Gastrocnemius medialis (tissue), 4 donors: ENCODE measurements around the gene ADAMTS20. TPM values are rescaled to one million over a fixed set of nuclear protein-coding genes. Genes with fewer than 3 reads are reported as not detected.

Experiments used
- ATAC-seq, 2 donors: fragments of 150-250 bp; one replicate each; pipeline ENCODE4 v1.9.1; 2016
- DNase-seq, 2 donors: peaks; one replicate each; pipeline ENCODE4 v3.0.0-alpha.2; 2019
- H3K27ac ChIP-seq, 4 donors: fragments of 200-600 bp; sonication (generic); 1 replicate in 1 of 4; 2 replicates in 3 of 4; pipeline ENCODE4 v1.5.1; 2016 to 2018; ENCODE audit warnings: mild to moderate bottlenecking in 2 of 4, moderate library complexity in 1 of 4
- H3K27me3 ChIP-seq, 3 donors: fragments of 200-600 bp; sonication (generic) in 2 of 3; 1 replicate in 1 of 3; 2 replicates in 2 of 3; pipeline versions ENCODE4 v1.5.1 to v1.6.0; 2016 to 2019; ENCODE audit warnings: mild to moderate bottlenecking in 1 of 3, moderate library complexity in 1 of 3
- H3K36me3 ChIP-seq, 2 donors: fragments of 200-600 bp; sonication (generic) in 1 of 2; one replicate each; pipeline ENCODE4 v1.5.1; 2017 to 2018
- H3K4me1 ChIP-seq, 2 donors: fragments of 200-600 bp; sonication (generic) in 1 of 2; one replicate each; pipeline ENCODE4 v1.5.1; 2016 to 2017; ENCODE audit warnings: mild to moderate bottlenecking in 2 of 2
- H3K4me3 ChIP-seq, 4 donors: fragments of 200-600 bp; sonication (generic) in 3 of 4; 1 replicate in 1 of 4; 2 replicates in 3 of 4; pipeline ENCODE4 v1.5.1; 2016 to 2019; ENCODE audit warnings: mild to moderate bottlenecking in 2 of 4
- H3K9me3 ChIP-seq, 3 donors: fragments of 200-600 bp; sonication (generic) in 2 of 3; 1 replicate in 1 of 3; 2 replicates in 2 of 3; pipeline ENCODE4 v1.5.1; 2016 to 2019
- POLR2A ChIP-seq, 2 donors: fragments of 450-650 bp; IDR thresholded peaks; one replicate each; pipeline ENCODE4 v1.6.1; 2017; ENCODE audit warnings: antibody characterized with exemption in 2 of 2, mild to moderate bottlenecking in 2 of 2, moderate library complexity in 2 of 2
- in situ Hi-C, 4 donors: fragments of 200-750 bp; cut with MboI; loops; one replicate each; pipeline versions ENCODE4 v1.15.0 to v1.8.0; 2017; ENCODE audit warnings: low sequenced_read_pairs in 4 of 4
- intact Hi-C: fragments of 100-400 bp; cut with DNase I; formaldehyde crosslinking; loops from one replicate; pipeline ENCODE4 v1.15.1; 2023; ENCODE audit warnings: low total_unique reads
- total RNA-seq, 4 donors: library from RNA; depleted of rRNA; stranded (reverse); fragments of >200 nt; gene quantifications; one replicate each; pipeline versions ENCODE4 v1.1.0 to v1.2.3, GENCODE V29; 2016
- TF ChIP-seq, protein P1 (sequence below), 5 experiments: fragments of 450-650 bp in 3 of 5; fragments of 200-600 bp in 2 of 5; sonication (generic) in 2 of 5; IDR thresholded peaks in 4 of 5; conservative IDR thresholded peaks in 1 of 5; 1 replicate in 4 of 5; 2 replicates in 1 of 5; pipeline ENCODE4 v1.5.1; 2016 to 2019; ENCODE audit warnings: antibody characterized with exemption in 5 of 5, mild to moderate bottlenecking in 3 of 5, moderate library complexity in 3 of 5

ADAMTS20 gene
- total RNA-seq, 4 donors from 2014 or later = not detected

DNA sequence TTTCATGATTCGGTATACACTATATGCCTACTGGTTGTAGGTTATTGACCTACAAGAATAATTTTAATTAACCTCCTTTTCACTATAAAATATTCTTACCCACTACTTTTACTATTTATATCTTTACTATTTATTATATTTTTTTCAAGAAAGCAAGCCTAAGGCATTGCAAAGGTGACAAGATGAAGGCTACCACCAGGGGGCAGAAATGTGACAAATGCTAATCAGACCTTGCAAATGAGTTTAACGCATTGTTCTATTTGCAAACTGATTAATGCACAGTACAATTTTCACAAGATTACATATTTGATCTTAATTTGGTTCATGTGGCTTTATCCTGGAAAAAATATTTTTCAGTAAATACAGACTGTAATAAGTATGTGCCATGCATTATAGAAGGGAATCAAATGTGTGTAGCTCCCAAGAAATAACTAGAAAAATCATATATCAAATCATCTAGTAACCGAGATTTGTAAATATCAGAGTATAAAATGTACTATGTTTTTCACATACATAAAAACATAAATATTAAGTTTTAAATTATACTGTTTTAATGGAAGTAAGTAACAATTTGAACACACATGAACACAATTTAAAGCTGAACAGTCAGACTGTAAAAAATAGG is 107.0 kb downstream of the ADAMTS20 start:
- no peaks in the 10 kb centered on the region for H3K27me3 ChIP-seq
- no peak for DNase-seq
- no peaks in the 10 kb centered on the region for H3K9me3 ChIP-seq
- no peak overlapping the region for H3K4me3 ChIP-seq
- H3K27ac ChIP-seq = no peak overlapping the region
- intact Hi-C loops (loop anchor here (10.0 kb wide), 2 partner anchors 280 to 440 kb away; no protein-coding TSS in a partner anchor), in situ Hi-C loops (no loop called here)
- no peak for ATAC-seq
- no peaks in the 10 kb centered on the region for H3K36me3 ChIP-seq
- H3K4me1 ChIP-seq = no peaks in the 10 kb centered on the region
- TF ChIP-seq POLR2A (IDR thresholded peaks at IDR 0.05) = no peak
- TF ChIP-seq, protein P1, sequence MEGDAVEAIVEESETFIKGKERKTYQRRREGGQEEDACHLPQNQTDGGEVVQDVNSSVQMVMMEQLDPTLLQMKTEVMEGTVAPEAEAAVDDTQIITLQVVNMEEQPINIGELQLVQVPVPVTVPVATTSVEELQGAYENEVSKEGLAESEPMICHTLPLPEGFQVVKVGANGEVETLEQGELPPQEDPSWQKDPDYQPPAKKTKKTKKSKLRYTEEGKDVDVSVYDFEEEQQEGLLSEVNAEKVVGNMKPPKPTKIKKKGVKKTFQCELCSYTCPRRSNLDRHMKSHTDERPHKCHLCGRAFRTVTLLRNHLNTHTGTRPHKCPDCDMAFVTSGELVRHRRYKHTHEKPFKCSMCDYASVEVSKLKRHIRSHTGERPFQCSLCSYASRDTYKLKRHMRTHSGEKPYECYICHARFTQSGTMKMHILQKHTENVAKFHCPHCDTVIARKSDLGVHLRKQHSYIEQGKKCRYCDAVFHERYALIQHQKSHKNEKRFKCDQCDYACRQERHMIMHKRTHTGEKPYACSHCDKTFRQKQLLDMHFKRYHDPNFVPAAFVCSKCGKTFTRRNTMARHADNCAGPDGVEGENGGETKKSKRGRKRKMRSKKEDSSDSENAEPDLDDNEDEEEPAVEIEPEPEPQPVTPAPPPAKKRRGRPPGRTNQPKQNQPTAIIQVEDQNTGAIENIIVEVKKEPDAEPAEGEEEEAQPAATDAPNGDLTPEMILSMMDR (IDR thresholded peaks at IDR 0.05 in 4 of 5, conservative IDR thresholded peaks at IDR 0.05 in 1 of 5) = peak in 3 of 5 experiments; percentile 30 to 60 (median 37)

DNA sequence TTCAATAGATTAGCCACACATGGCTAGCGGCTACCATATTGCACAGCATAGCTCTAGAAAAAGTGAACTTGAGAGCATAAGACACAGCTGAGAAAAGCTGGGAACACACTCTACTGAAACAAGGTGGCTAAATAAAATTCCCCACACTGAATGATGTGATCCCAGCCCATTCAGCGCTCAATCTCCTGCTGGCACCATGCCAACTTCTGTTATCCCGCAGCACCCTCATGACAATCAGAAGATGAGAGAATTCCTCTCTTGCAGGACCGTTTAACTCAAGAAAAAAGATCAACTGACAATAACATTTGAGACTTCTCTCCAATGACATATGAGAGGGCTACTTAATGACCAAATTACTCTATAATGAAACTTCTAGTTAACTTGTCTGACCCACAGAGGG is 115.4 kb downstream of the ADAMTS20 start:
- ATAC-seq = no peak

DNA sequence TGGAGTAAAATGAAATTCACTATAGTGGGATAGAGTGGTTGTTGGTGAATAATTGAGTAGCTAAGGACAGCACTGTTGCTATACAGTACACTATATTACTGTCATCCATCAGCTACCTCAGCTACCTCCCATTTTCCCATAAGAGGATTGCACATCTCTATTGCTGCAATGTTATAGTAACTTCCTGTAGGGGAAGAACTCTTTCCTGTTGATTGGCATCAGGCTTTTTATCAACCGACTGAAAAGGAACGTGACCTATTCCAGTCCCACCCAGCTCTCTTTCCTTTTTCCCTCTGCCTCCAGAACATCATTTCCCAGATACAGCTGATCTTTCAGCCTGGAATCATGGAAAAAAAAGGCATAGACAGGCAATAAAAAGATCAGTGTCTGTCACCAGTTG is 117.4 kb downstream of the ADAMTS20 start:
- intact Hi-C loops (no loop called here), in situ Hi-C loops (no loop called here)
- Histone ChIP-seq H3K27me3 (no peaks in the 10 kb centered on the region), H3K9me3 (no peaks in the 10 kb centered on the region), H3K4me3 (no peak overlapping the region), H3K36me3 (no peaks in the 10 kb centered on the region), H3K27ac (no peak overlapping the region), H3K4me1 (no peaks in the 10 kb centered on the region)
- TF ChIP-seq, protein P1 (IDR thresholded peaks at IDR 0.05 in 4 of 5, conservative IDR thresholded peaks at IDR 0.05 in 1 of 5) = no peak
- no peak for TF ChIP-seq POLR2A (IDR thresholded peaks at IDR 0.05)
- no peak for DNase-seq
- ATAC-seq = no peak

More for the DNA sequence above, 115.4 kb downstream of the ADAMTS20 start:
- in situ Hi-C loops = no loop called here
- H3K4me3 ChIP-seq = no peak overlapping the region
- H3K36me3 ChIP-seq = no peaks in the 10 kb centered on the region
- intact Hi-C loops = no loop called here
- no peak for DNase-seq
- no peaks in the 10 kb centered on the region for H3K27me3 ChIP-seq
- H3K4me1 ChIP-seq = no peaks in the 10 kb centered on the region
- no peaks in the 10 kb centered on the region for H3K9me3 ChIP-seq
- TF ChIP-seq, protein P1 (IDR thresholded peaks at IDR 0.05 in 4 of 5, conservative IDR thresholded peaks at IDR 0.05 in 1 of 5) = no peak
- no peak for TF ChIP-seq POLR2A (IDR thresholded peaks at IDR 0.05)
- no peak overlapping the region for H3K27ac ChIP-seq

DNA sequence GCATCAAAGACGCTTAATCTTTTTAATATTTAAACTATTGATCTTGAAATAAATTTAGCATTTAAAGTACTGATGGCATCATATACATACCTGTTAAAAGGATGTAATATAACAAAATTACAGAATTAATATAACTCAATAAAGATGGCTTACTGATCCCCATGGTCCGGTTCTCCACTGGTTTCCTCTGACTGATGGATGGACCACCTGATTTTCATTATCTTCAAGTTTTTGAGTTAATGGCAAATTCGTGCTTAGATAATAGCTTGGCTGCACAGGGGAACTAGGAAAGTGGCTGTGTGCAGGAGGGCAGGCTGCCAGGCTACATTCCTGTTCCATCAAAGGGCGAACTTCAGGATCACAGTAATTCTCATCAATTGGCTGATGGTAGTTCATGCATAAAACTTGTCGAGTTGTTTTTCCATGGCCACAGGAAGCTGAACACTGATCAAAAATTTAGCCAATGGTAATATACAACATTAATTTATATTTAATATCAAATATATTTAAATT is 123.9 kb downstream of the ADAMTS20 start:
- intact Hi-C loops (no loop called here), in situ Hi-C loops (no loop called here)
- H3K9me3 ChIP-seq = no peaks in the 10 kb centered on the region
- no peaks in the 10 kb centered on the region for H3K36me3 ChIP-seq
- no peak overlapping the region for H3K27ac ChIP-seq
- H3K4me3 ChIP-seq = no peak overlapping the region
- H3K4me1 ChIP-seq = no peaks in the 10 kb centered on the region
- TF ChIP-seq POLR2A (IDR thresholded peaks at IDR 0.05) = no peak
- TF ChIP-seq, protein P1 (IDR thresholded peaks at IDR 0.05 in 4 of 5, conservative IDR thresholded peaks at IDR 0.05 in 1 of 5) = no peak
- no peaks in the 10 kb centered on the region for H3K27me3 ChIP-seq
- DNase-seq = no peak
- ATAC-seq = no peak
